Osteocyte (in vitro differentiated cells): Measurements from ENCODE around the gene C22orf31. TPM values are rescaled to one million over a fixed set of nuclear protein-coding genes. Genes with fewer than 3 reads are reported as not detected.

Experiments
- DNase-seq: peaks from one replicate; pipeline ENCODE4 v3.0.0; 2021; ENCODE audit warnings: mixed read lengths; ENCODE audit not compliant: unreplicated experiment; ENCODE audit errors: extremely low spot score
- H3K27ac Mint-ChIP-seq: one replicate; pipeline ENCODE4 v1.8.0; 2021; ENCODE audit warnings: mild to moderate bottlenecking, mixed read lengths; ENCODE audit not compliant: unreplicated experiment
- H3K27me3 Mint-ChIP-seq: one replicate; pipeline ENCODE4 v1.8.0; 2021; ENCODE audit warnings: mixed read lengths; ENCODE audit not compliant: unreplicated experiment
- H3K36me3 Mint-ChIP-seq: one replicate; pipeline ENCODE4 v1.8.0; 2021; ENCODE audit warnings: mixed read lengths; ENCODE audit not compliant: unreplicated experiment
- H3K4me1 Mint-ChIP-seq: one replicate; pipeline ENCODE4 v1.8.0; 2021; ENCODE audit warnings: mixed read lengths; ENCODE audit not compliant: unreplicated experiment
- H3K4me3 Mint-ChIP-seq: one replicate; pipeline ENCODE4 v1.8.0; 2021; ENCODE audit warnings: mild to moderate bottlenecking, moderate library complexity, mixed read lengths; ENCODE audit not compliant: unreplicated experiment
- H3K9me3 Mint-ChIP-seq: one replicate; pipeline ENCODE4 v1.8.0; 2021; ENCODE audit warnings: mixed read lengths; ENCODE audit not compliant: unreplicated experiment
- total RNA-seq: library from RNA; stranded (reverse); gene quantifications from 2 replicates; pipeline ENCODE4 v1.2.1, GENCODE V29; 2021
- TF ChIP-seq, protein P1 (sequence below): fragments of 200-600 bp; sonication (generic); IDR thresholded peaks from 2 replicates; pipeline ENCODE4 v1.5.0; 2021; ENCODE audit warnings: antibody characterized with exemption, mild to moderate bottlenecking, moderate library complexity

The C22orf31 gene
- total RNA-seq, 1 donor from 2014 or later = not detected

DNA sequence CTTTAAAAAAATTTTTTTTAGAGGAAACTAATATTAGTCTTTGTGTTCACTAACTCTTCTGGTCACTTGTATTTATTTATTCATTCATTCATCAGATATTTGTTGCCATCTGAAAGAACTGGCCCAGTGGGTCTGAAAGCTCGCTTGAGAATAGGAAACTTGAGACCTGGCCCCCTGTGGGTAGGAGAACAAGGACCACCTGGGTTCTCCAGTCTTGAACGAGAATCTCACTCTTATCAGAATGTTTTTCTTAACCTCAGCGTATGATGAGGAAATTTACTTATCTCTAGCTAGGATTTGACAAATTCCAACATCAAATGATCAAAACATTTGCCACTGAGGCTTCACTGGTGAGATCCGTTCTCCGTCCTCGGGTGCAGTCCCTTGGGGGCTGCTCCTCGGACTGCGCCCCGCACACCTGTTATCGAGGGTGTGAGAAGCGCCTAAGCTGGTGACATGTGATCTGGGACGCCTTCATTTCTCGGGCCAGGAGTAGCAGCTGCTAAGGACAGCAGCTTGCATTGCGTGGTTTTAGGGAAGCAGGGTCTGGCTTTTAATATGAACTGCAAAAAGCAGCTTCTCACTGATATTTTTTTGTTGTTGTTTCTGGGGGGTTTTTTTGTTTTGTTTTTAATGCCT is 6.3 kb downstream of the C22orf31 start:
- TF ChIP-seq, protein P1, sequence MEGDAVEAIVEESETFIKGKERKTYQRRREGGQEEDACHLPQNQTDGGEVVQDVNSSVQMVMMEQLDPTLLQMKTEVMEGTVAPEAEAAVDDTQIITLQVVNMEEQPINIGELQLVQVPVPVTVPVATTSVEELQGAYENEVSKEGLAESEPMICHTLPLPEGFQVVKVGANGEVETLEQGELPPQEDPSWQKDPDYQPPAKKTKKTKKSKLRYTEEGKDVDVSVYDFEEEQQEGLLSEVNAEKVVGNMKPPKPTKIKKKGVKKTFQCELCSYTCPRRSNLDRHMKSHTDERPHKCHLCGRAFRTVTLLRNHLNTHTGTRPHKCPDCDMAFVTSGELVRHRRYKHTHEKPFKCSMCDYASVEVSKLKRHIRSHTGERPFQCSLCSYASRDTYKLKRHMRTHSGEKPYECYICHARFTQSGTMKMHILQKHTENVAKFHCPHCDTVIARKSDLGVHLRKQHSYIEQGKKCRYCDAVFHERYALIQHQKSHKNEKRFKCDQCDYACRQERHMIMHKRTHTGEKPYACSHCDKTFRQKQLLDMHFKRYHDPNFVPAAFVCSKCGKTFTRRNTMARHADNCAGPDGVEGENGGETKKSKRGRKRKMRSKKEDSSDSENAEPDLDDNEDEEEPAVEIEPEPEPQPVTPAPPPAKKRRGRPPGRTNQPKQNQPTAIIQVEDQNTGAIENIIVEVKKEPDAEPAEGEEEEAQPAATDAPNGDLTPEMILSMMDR = no peak
- DNase-seq = no peak
- Mint-ChIP-seq H3K4me1 (peaks cover 7% of the 10 kb centered on the region), H3K4me3 (no peak overlapping the region), H3K27ac (no peak overlapping the region), H3K36me3 (peaks cover 1% of the 10 kb centered on the region), H3K27me3 (no peaks in the 10 kb centered on the region), H3K9me3 (no peaks in the 10 kb centered on the region)

DNA sequence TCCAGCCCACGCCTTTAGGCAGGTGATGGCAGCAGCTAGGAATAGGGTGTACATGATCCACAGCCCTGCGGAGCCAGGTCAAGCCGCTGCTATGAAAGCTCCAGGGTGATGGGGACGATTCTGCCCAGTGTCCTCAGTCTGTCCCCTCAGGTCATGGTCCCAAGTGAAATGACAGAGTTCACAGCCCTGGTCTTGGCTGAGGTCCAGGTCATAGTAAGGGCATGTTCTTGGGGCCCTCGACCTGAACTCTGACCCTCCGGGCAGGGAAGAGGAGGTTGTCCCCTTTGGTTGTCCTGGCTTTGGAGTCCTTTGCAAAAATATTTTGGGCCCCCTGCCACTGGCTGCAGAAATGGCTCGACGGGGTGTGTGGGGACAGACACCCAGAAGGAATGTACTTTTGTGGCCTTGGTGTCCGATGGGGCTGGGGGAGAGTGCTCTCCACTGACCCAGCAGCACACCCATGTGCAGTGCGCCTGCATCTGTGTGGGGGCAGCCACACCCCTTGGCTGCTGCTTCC is 7.3 kb downstream of the C22orf31 start:
- H3K9me3 Mint-ChIP-seq = no peaks in the 10 kb centered on the region
- H3K4me3 Mint-ChIP-seq = no peak overlapping the region
- H3K27ac Mint-ChIP-seq = no peak overlapping the region
- TF ChIP-seq, protein P1 = no peak
- H3K36me3 Mint-ChIP-seq = peaks cover 3% of the 10 kb centered on the region
- no peaks in the 10 kb centered on the region for H3K27me3 Mint-ChIP-seq
- DNase-seq = no peak
- peaks cover 7% of the 10 kb centered on the region for H3K4me1 Mint-ChIP-seq

DNA sequence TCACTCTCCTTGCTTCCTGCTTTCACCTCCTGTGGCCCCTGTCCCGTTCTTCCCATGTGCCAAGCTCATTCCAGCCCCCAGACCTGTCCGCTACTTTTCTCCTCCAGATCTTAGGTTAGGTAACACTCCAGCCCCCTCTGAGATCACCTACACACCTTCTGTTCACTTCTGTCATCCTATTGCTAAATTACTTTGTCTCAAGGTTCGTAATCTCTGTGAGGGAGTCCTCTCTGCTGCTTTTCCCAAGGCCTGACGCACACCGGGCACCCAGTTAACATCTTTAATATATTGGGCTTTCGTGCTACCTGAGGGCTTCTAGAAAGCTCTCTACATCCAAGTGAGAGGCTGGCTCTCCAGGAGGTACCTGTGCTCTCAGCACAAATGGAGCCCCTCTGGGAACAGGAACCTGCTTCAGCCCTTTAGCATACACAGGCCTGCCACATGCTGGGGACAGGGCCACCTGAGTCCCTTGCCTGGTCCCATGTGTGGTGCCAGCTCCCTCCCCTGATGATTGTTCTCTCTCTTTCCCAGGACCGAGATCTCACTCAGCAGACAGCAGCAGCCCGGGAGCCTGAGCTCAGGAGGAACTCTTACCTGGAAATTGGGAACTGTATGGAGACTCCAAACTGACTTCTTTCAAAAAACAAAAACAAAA is 8.5 kb downstream of the C22orf31 start:
- Mint-ChIP-seq H3K4me1 (peaks cover 7% of the 10 kb centered on the region), H3K4me3 (no peak overlapping the region), H3K36me3 (peaks cover 6% of the 10 kb centered on the region), H3K27ac (no peak overlapping the region), H3K27me3 (no peaks in the 10 kb centered on the region), H3K9me3 (no peaks in the 10 kb centered on the region)
- TF ChIP-seq, protein P1 = no peak
- no peak for DNase-seq

DNA sequence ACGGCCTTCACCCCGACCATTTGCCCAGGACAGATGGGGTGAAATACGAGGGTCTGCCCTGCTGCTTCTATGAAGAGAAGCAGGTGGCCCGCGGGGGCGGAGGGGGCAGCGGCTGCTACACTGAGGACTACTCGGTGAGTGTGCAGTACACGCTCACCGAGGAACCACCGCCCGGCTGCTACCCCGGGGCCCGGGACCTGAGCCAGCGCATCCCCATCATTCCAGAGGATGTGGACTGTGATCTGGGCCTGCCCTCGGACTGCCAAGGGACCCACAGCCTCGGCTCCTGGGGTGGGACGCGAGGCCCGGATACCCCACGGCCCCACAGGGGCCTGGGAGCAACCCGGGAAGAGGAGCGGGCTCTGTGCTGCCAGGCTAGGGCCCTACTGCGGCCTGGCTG is 11.2 kb downstream of the C22orf31 start:
- H3K9me3 Mint-ChIP-seq = no peaks in the 10 kb centered on the region
- no peak overlapping the region for H3K27ac Mint-ChIP-seq
- H3K4me3 Mint-ChIP-seq = no peak overlapping the region
- peaks cover 14% of the 10 kb centered on the region for H3K36me3 Mint-ChIP-seq
- TF ChIP-seq, protein P1 = no peak
- no peaks in the 10 kb centered on the region for H3K27me3 Mint-ChIP-seq
- no peak for DNase-seq
- peaks cover 3% of the 10 kb centered on the region for H3K4me1 Mint-ChIP-seq

DNA sequence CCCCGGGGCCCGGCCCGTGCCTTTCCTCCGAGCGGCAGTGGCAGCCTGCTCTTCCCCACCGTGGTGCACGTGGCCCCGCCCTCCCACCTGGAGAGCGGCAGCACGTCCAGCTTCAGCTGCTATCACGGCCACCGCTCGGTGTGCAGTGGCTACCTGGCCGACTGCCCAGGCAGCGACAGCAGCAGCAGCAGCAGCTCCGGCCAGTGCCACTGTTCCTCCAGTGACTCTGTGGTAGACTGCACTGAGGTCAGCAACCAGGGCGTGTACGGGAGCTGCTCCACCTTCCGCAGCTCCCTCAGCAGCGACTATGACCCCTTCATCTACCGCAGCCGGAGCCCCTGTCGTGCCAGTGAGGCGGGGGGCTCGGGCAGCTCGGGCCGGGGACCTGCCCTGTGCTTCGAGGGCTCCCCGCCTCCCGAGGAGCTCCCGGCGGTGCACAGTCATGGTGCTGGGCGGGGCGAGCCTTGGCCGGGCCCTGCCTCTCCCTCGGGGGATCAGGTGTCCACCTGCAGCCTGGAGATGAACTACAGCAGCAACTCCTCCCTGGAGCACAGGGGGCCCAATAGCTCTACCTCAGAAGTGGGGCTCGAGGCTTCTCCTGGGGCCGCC is 11.9 kb downstream of the C22orf31 start:
- no peak overlapping the region for H3K27ac Mint-ChIP-seq
- peaks cover 14% of the 10 kb centered on the region for H3K36me3 Mint-ChIP-seq
- TF ChIP-seq, protein P1 = no peak
- no peaks in the 10 kb centered on the region for H3K4me1 Mint-ChIP-seq
- no peaks in the 10 kb centered on the region for H3K9me3 Mint-ChIP-seq
- no peak overlapping the region for H3K4me3 Mint-ChIP-seq
- DNase-seq = no peak
- no peaks in the 10 kb centered on the region for H3K27me3 Mint-ChIP-seq
